Mesenchymal stem cell (in vitro differentiated cells and primary cell): ENCODE measurements around the gene ESPL1.

ENCODE experiments used
- DNase-seq: peaks from one replicate; pipeline ENCODE4 v3.0.0-alpha.2; 2013
- H2AFZ ChIP-seq: one replicate; pipeline ENCODE4 v1.6.1; 2013; ENCODE audit warnings: low read depth, mild to moderate bottlenecking, control low read depth, inconsistent platforms, low read length, moderate library complexity
- H2AK5ac ChIP-seq: 2 replicates; pipeline ENCODE4 v1.6.1; 2013; ENCODE audit warnings: low read length, moderate library complexity, mild to moderate bottlenecking, inconsistent platforms; ENCODE audit not compliant: severe bottlenecking
- H2BK120ac ChIP-seq: one replicate; pipeline ENCODE4 v1.6.1; 2013; ENCODE audit warnings: low read depth, mild to moderate bottlenecking, inconsistent platforms, low read length, moderate library complexity
- H2BK12ac ChIP-seq, 2 experiments: one replicate each; pipeline ENCODE4 v1.6.1; 2013; ENCODE audit warnings: inconsistent platforms in 2 of 2, low read length in 2 of 2, mild to moderate bottlenecking in 2 of 2, moderate library complexity in 2 of 2, control low read depth in 1 of 2
- H2BK15ac ChIP-seq: one replicate; pipeline ENCODE4 v1.6.1; 2013; ENCODE audit warnings: mild to moderate bottlenecking, low read depth, inconsistent platforms; ENCODE audit not compliant: poor library complexity, severe bottlenecking
- H2BK5ac ChIP-seq: 2 replicates; pipeline ENCODE4 v1.6.1; 2013; ENCODE audit warnings: low read depth, mild to moderate bottlenecking, low read length, control low read depth, inconsistent platforms; ENCODE audit not compliant: poor library complexity, severe bottlenecking
- H3K14ac ChIP-seq, 2 experiments: one replicate each; pipeline ENCODE4 v1.6.1; 2013; ENCODE audit warnings: inconsistent platforms in 2 of 2, low read length in 2 of 2, control low read depth in 1 of 2, mild to moderate bottlenecking in 1 of 2, moderate library complexity in 1 of 2
- H3K18ac ChIP-seq, 2 experiments: one replicate each; pipeline ENCODE4 v1.6.1; 2013; ENCODE audit warnings: inconsistent platforms in 2 of 2, low read length in 2 of 2, control low read depth in 1 of 2, low read depth in 1 of 2, mild to moderate bottlenecking in 1 of 2
- H3K23ac ChIP-seq, 2 experiments: one replicate each; pipeline ENCODE4 v1.6.1; 2013; ENCODE audit warnings: inconsistent platforms in 2 of 2, low read length in 2 of 2, mild to moderate bottlenecking in 2 of 2, moderate library complexity in 2 of 2, control low read depth in 1 of 2
- H3K27ac ChIP-seq: 2 replicates; pipeline ENCODE4 v1.5.1; 2013; ENCODE audit warnings: mild to moderate bottlenecking, moderate library complexity, low read length, control low read depth, inconsistent platforms; ENCODE audit not compliant: poor library complexity, severe bottlenecking
- H3K27me3 ChIP-seq, 2 experiments: 2 replicates each; pipeline versions ENCODE4 v1.6.1 to v1.7.0; 2013; ENCODE audit warnings: low read length in 2 of 2, mild to moderate bottlenecking in 2 of 2, moderate library complexity in 2 of 2, control low read depth in 1 of 2, inconsistent platforms in 1 of 2; ENCODE audit not compliant: control insufficient read depth in 1 of 2, insufficient read depth in 1 of 2
- H3K36me3 ChIP-seq, 2 experiments: 2 replicates each; pipeline versions ENCODE4 v1.6.1 to v1.7.0; 2013; ENCODE audit warnings: low read length in 2 of 2, control low read depth in 1 of 2, inconsistent platforms in 1 of 2, low read depth in 1 of 2, mild to moderate bottlenecking in 1 of 2; ENCODE audit not compliant: insufficient read depth in 2 of 2, control insufficient read depth in 1 of 2
- H3K4ac ChIP-seq, 2 experiments: one replicate each; pipeline ENCODE4 v1.6.1; 2013; ENCODE audit warnings: inconsistent platforms in 2 of 2, low read length in 2 of 2, mild to moderate bottlenecking in 2 of 2, moderate library complexity in 2 of 2, control low read depth in 1 of 2, low read depth in 1 of 2
- H3K4me1 ChIP-seq: 2 replicates; pipeline ENCODE4 v1.6.1; 2013; ENCODE audit warnings: low read depth, low read length, control low read depth; ENCODE audit not compliant: control insufficient read depth, insufficient read depth
- H3K4me2 ChIP-seq: 2 replicates; pipeline ENCODE4 v1.6.1; 2013; ENCODE audit warnings: low read length, mild to moderate bottlenecking, inconsistent platforms; ENCODE audit not compliant: poor library complexity, severe bottlenecking
- H3K4me3 ChIP-seq, 2 experiments: 2 replicates each; pipeline versions ENCODE4 v1.5.1 to v1.7.0; 2013; ENCODE audit warnings: low read length in 2 of 2, mild to moderate bottlenecking in 2 of 2, control low read depth in 1 of 2, low read depth in 1 of 2; ENCODE audit not compliant: insufficient read depth in 1 of 2
- H3K79me1 ChIP-seq: replicated peaks from 2 replicates; pipeline ENCODE4 v1.6.1; 2013; ENCODE audit warnings: mild to moderate bottlenecking, control low read depth, low read length, inconsistent platforms; ENCODE audit not compliant: poor library complexity, severe bottlenecking
- H3K9ac ChIP-seq: 2 replicates; pipeline ENCODE4 v1.7.0; 2013; ENCODE audit warnings: mild to moderate bottlenecking, low read length, moderate library complexity
- H3K9me3 ChIP-seq: 2 replicates; pipeline ENCODE4 v1.7.0; 2013; ENCODE audit warnings: mild to moderate bottlenecking, low read length; ENCODE audit not compliant: control insufficient read depth
- H4K8ac ChIP-seq: one replicate; pipeline ENCODE4 v1.6.1; 2013; ENCODE audit warnings: inconsistent platforms, mild to moderate bottlenecking, low read length, moderate library complexity
- H4K91ac ChIP-seq: one replicate; pipeline ENCODE4 v1.6.1; 2013; ENCODE audit warnings: mild to moderate bottlenecking, low read length, inconsistent platforms
- WGBS: methylation state at CpG from one replicate; pipeline ENCODE4 v1.1.7; 2013; ENCODE audit warnings: mixed read lengths; 5-methylcytosine and 5-hydroxymethylcytosine counted together

ESPL1 gene

DNA sequence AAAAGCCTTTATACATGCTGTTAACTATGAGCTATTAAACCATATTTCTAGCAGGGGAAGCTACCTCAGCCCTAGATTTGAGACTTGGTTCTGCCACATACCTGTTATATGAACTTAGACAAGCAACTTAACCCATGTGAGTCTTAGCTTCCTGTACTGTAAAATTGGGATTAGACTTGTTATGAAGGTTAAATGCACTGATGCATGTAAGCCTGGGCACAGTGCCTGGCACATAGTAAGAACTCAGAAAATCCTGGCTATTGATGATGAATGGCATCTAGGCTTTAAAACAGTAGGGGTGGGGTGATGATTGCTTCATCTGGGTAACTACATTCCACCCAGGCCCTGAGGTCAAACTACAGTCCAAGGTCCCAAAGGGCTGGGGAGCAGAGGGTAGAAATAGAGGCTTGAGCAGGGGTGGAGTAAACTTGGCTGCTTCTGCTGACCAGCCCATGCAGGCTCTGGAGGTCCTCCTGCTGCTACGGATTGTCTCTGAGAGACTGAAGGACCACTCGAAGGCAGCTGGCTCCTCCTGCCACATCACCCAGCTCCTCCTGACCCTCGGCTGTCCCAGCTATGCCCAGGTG, 11.3 kb downstream of the ESPL1 start:
- H3K14ac ChIP-seq, result no peak overlapping the region
- peaks cover 5% of the 10 kb centered on the region for H3K79me1 ChIP-seq
- no peak overlapping the region for H3K27ac ChIP-seq
- no peak overlapping the region for H2BK120ac ChIP-seq
- no peak overlapping the region for H4K8ac ChIP-seq
- H3K4ac ChIP-seq, result no peak overlapping the region
- no peak overlapping the region for H2BK5ac ChIP-seq
- H3K27me3 ChIP-seq, result no peaks in the 10 kb centered on the region
- no peak overlapping the region for H2AK5ac ChIP-seq
- H3K4me2 ChIP-seq, result no peak overlapping the region
- no peaks in the 10 kb centered on the region for H3K4me1 ChIP-seq
- H3K36me3 ChIP-seq, result peaks cover 27 to 29% of the 10 kb centered on the region in 2 experiments
- no peak overlapping the region for H3K18ac ChIP-seq
- no peak overlapping the region for H2BK15ac ChIP-seq
- no peak overlapping the region for H4K91ac ChIP-seq
- DNase-seq, result no peak
- no peak overlapping the region for H3K9ac ChIP-seq
- no peak overlapping the region for H2BK12ac ChIP-seq
- no peak overlapping the region for H3K23ac ChIP-seq
- H2AFZ ChIP-seq, result no peak overlapping the region
- WGBS, result 92% methylated on average over 3 of the region's 3 CpGs
- H3K9me3 ChIP-seq, result no peaks in the 10 kb centered on the region
- H3K4me3 ChIP-seq, result no peak overlapping the region

DNA sequence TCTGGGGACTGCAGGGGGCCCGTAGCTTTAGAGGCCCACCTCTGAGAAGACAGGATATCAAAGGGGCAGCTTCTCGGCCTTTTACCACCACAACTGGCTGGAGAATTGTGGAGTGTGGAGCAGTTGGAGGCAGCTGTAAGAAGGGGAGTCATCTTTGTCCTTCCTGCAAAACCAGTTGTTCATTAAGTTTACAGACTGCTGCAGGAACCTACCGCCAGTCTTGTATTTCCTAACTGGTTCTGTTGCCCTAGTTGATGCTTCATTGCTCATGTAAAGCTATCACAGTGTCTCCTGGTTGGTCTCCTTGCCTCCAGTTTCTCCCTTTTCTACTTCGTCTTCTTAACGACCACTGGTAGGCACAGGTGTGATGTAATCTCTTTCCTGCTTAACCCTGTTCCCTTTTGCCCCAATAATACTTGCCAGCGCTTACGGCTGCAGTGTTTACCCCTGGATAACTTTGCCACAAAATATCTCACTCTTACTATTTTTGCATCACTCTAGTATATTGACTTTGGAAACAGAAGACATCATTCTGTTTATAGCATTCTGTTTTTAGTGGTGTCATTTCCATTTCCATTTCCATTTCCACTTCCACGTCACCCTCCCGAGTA, 11.9 kb downstream of the ESPL1 start:
- Histone ChIP-seq H2BK120ac (no peak overlapping the region), H3K4me3 (no peak overlapping the region), H2AK5ac (no peak overlapping the region), H3K79me1 (peaks cover 2% of the 10 kb centered on the region), H3K4me1 (no peaks in the 10 kb centered on the region), H3K4ac (no peak overlapping the region), H2AFZ (no peak overlapping the region), H3K4me2 (no peak overlapping the region), H4K8ac (no peak overlapping the region), H2BK5ac (no peak overlapping the region), H3K23ac (no peak overlapping the region), H4K91ac (no peak overlapping the region), H3K9me3 (no peaks in the 10 kb centered on the region), H2BK15ac (no peak overlapping the region), H3K18ac (no peak overlapping the region), H3K27ac (no peak overlapping the region), H2BK12ac (no peak overlapping the region), H3K27me3 (no peaks in the 10 kb centered on the region), H3K36me3 (peaks cover 27 to 31% of the 10 kb centered on the region in 2 experiments), H3K9ac (no peak overlapping the region), H3K14ac (no peak overlapping the region)
- WGBS, result 96% methylated on average over 9 of the region's 9 CpGs
- DNase-seq, result no peak

GRCh38 chr12:53286448-53286847, 18.3 kb downstream of the ESPL1 start:
- no peak overlapping the region for H2BK12ac ChIP-seq
- H3K9ac ChIP-seq, result no peak overlapping the region
- no peak overlapping the region for H3K27ac ChIP-seq
- 93% methylated on average over 9 of the region's 9 CpGs for WGBS
- H4K8ac ChIP-seq, result no peak overlapping the region
- H3K27me3 ChIP-seq, result no peaks in the 10 kb centered on the region
- peaks cover 29% of the 10 kb centered on the region in 2 experiments for H3K36me3 ChIP-seq
- no peak overlapping the region for H3K4ac ChIP-seq
- no peak overlapping the region for H3K4me2 ChIP-seq
- no peaks in the 10 kb centered on the region for H3K9me3 ChIP-seq
- no peak overlapping the region for H2AFZ ChIP-seq
- peaks cover 3% of the 10 kb centered on the region for H3K79me1 ChIP-seq
- no peak overlapping the region for H2AK5ac ChIP-seq
- H4K91ac ChIP-seq, result no peak overlapping the region
- no peak for DNase-seq
- H3K18ac ChIP-seq, result no peak overlapping the region
- peaks cover 6% of the 10 kb centered on the region for H3K4me1 ChIP-seq
- no peak overlapping the region for H3K23ac ChIP-seq
- H2BK15ac ChIP-seq, result no peak overlapping the region
- H2BK120ac ChIP-seq, result no peak overlapping the region
- no peak overlapping the region for H3K14ac ChIP-seq
- no peak overlapping the region for H2BK5ac ChIP-seq
- no peak overlapping the region for H3K4me3 ChIP-seq

GRCh38 chr12:53287741-53288216, 19.7 kb downstream of the ESPL1 start:
- Histone ChIP-seq H3K79me1 (peaks cover 3% of the 10 kb centered on the region), H3K4me2 (no peak overlapping the region), H2AFZ (no peak overlapping the region), H3K27ac (no peak overlapping the region), H2BK12ac (no peak overlapping the region), H2BK15ac (no peak overlapping the region), H3K27me3 (no peaks in the 10 kb centered on the region), H4K91ac (no peak overlapping the region), H3K14ac (no peak overlapping the region), H3K9me3 (no peaks in the 10 kb centered on the region), H4K8ac (no peak overlapping the region), H3K18ac (no peak overlapping the region), H3K36me3 (peaks cover 26 to 31% of the 10 kb centered on the region in 2 experiments), H2BK120ac (no peak overlapping the region), H3K4me1 (peaks cover 6% of the 10 kb centered on the region), H3K4ac (no peak overlapping the region), H2AK5ac (no peak overlapping the region), H3K23ac (no peak overlapping the region), H3K4me3 (no peak overlapping the region), H2BK5ac (no peak overlapping the region), H3K9ac (peak overlapping the region; percentile 1)
- peak; percentile 73 for DNase-seq
- WGBS, result 85% methylated on average over 10 of the region's 11 CpGs
